Heart right ventricle (tissue), 16 donors: ENCODE data around the gene SMTN. TPM values are rescaled to one million over a fixed set of nuclear protein-coding genes. Genes with fewer than 3 reads are reported as not detected.

ENCODE experiments used
- ATAC-seq, 8 donors: fragments of 200-7000 bp; cut with Tn5 transposase; one replicate each; pipeline ENCODE4 v1.9.1; 2020; ENCODE audit warnings: mild to moderate bottlenecking in 8 of 8, moderate library complexity in 8 of 8, moderate number of reproducible peaks in 1 of 8
- DNase-seq, 2 donors: peaks; one replicate each; pipeline ENCODE4 v3.0.0-alpha.2; 2020
- H3K27ac ChIP-seq, 10 donors: fragments of 200-600 bp; sonication (generic) in 2 of 10; one replicate each; pipeline versions ENCODE4 v1.5.0 to v1.8.0; 2020 to 2022; ENCODE audit warnings: mild to moderate bottlenecking in 3 of 10
- H3K27me3 ChIP-seq, 7 donors: fragments of 200-600 bp; one replicate each; pipeline ENCODE4 v1.8.0; 2021 to 2022; ENCODE audit warnings: mild to moderate bottlenecking in 2 of 7
- H3K36me3 ChIP-seq, 9 donors: fragments of 200-600 bp; sonication (generic) in 1 of 9; one replicate each; pipeline versions ENCODE4 v1.5.0 to v1.8.0; 2020 to 2022; ENCODE audit warnings: mild to moderate bottlenecking in 2 of 9
- H3K4me1 ChIP-seq, 9 donors: fragments of 200-600 bp; sonication (generic) in 1 of 9; one replicate each; pipeline versions ENCODE4 v1.5.0 to v1.8.0; 2020 to 2022; ENCODE audit warnings: mild to moderate bottlenecking in 4 of 9
- H3K4me3 ChIP-seq, 10 donors: fragments of 200-600 bp; sonication (generic) in 2 of 10; one replicate each; pipeline versions ENCODE4 v1.5.0 to v1.8.0; 2020 to 2022; ENCODE audit warnings: mild to moderate bottlenecking in 7 of 10, moderate library complexity in 2 of 10
- H3K9me3 ChIP-seq, 11 donors: fragments of 200-600 bp in 10 of 11; sonication (generic) in 2 of 11; one replicate each; pipeline versions ENCODE4 v1.5.0 to v1.8.0; 2013 to 2022; ENCODE audit warnings: mild to moderate bottlenecking in 2 of 11, control low read depth in 1 of 11, moderate library complexity in 1 of 11
- whole genome bisulfite sequencing, 2 donors: extraction: QIAGEN DNeasy Blood & Tissue Kit; methylation state at CpG; one replicate each; pipeline ENCODE4 v1.1.7; 2013; ENCODE audit warnings: inconsistent platforms in 1 of 2; 5-methylcytosine and 5-hydroxymethylcytosine counted together
- intact Hi-C, 10 donors: fragments of 100-400 bp; cut with DNase I; formaldehyde crosslinking; loops; one replicate each; pipeline versions ENCODE4 v1.11.1 to v1.14.2; 2022
- polyA plus RNA-seq, 2 donors: library from polyadenylated mRNA; stranded (reverse); fragments of 200-250 nt; gene quantifications; one replicate each; pipeline ENCODE4 v1.2.3, GENCODE V29; 2013
- total RNA-seq, 10 donors: library from RNA; stranded (reverse); fragmentation: NEBNext Ultra II Directional in 3 of 10; extraction: Animal tissue kit (Norgen Biotek cat#: 25700) in 3 of 10; gene quantifications; one replicate each; pipeline versions ENCODE4 v1.2.1 to v1.2.4, GENCODE V29; 2021 to 2023
- TF ChIP-seq, protein P1 (sequence below), 9 donors: fragments of 200-600 bp; sonication (generic) in 2 of 9; IDR thresholded peaks; one replicate each; pipeline versions ENCODE4 v1.5.0 to v1.8.0; 2021 to 2022; ENCODE audit warnings: antibody characterized with exemption in 9 of 9, mild to moderate bottlenecking in 5 of 9, moderate library complexity in 1 of 9
- donor health status: Arrhythmogenic right ventricular cardiomyopathy.
- donor health status: ischemic (EF 13 %, LVEDD 7.1; RV severe dilation, severe dysfunction).
- donor health status: healthy with polysubstance abuse.
- donor health status: DM: no; HTN: yes; CAD: no.
- donor health status: DM: no; HTN: no; CAD: no.
- donor health status: ischemic (EF 25% LVEDD 6.9; RV normal size, moderate dysfunction).
- donor health status: ischemic (EF 25% LVEDD 5.7; RV mildly dilated, moderate dysfunction).
- donor health status: healthy.
- donor health status: DM: yes; HTN: yes; CAD: no.
- donor health status: Ischemic cardiomyopathy.
- donor health status: ischemic (EF 35%, LVEDD 5.7; RV mildly dilated, moderate dysfunction).
- donor health status: nonischemic (EF 11% LVEDD 7.7; RV severe dilation, severe dysfunction).
- donor health status: DM: yes; HTN: yes; CAD: no.
- donor health status: PGD.
- donor health status: ischemic (EF 29% LVEDD 5.4; RV normal size, mild dysfunction).
- donor health status: nonischemic (EF 23%, LVEDD 6.1; RV moderate dilation, normal function).

SMTN gene
- total and polyA plus RNA-seq, 12 donors, result 64.2 to 398 (median 204) TPM

- peaks cover 3 to 38% (median 20%) of the 10 kb centered on the region in 9 donors for H3K4me1 ChIP-seq
- TF ChIP-seq, protein P1, sequence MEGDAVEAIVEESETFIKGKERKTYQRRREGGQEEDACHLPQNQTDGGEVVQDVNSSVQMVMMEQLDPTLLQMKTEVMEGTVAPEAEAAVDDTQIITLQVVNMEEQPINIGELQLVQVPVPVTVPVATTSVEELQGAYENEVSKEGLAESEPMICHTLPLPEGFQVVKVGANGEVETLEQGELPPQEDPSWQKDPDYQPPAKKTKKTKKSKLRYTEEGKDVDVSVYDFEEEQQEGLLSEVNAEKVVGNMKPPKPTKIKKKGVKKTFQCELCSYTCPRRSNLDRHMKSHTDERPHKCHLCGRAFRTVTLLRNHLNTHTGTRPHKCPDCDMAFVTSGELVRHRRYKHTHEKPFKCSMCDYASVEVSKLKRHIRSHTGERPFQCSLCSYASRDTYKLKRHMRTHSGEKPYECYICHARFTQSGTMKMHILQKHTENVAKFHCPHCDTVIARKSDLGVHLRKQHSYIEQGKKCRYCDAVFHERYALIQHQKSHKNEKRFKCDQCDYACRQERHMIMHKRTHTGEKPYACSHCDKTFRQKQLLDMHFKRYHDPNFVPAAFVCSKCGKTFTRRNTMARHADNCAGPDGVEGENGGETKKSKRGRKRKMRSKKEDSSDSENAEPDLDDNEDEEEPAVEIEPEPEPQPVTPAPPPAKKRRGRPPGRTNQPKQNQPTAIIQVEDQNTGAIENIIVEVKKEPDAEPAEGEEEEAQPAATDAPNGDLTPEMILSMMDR (IDR thresholded peaks at IDR 0.05), result no peak
- ATAC-seq, result no peak
- no peak for DNase-seq
- no peak overlapping the region for H3K27ac ChIP-seq
- no peak overlapping the region for H3K4me3 ChIP-seq
- H3K27me3 ChIP-seq, result no peaks in the 10 kb centered on the region
- no peaks in the 10 kb centered on the region for H3K9me3 ChIP-seq
- 70 to 72% methylated on average over 3 of the region's 3 CpGs for WGBS, 2 donors
- peaks cover 0 to 6% (median 0%) of the 10 kb centered on the region in 9 donors for H3K36me3 ChIP-seq
- intact Hi-C loops, result no loop called here
These were observed 43.2 kb downstream of the SMTN start for GRCh38 chr22:31124290-31124689.

DNA sequence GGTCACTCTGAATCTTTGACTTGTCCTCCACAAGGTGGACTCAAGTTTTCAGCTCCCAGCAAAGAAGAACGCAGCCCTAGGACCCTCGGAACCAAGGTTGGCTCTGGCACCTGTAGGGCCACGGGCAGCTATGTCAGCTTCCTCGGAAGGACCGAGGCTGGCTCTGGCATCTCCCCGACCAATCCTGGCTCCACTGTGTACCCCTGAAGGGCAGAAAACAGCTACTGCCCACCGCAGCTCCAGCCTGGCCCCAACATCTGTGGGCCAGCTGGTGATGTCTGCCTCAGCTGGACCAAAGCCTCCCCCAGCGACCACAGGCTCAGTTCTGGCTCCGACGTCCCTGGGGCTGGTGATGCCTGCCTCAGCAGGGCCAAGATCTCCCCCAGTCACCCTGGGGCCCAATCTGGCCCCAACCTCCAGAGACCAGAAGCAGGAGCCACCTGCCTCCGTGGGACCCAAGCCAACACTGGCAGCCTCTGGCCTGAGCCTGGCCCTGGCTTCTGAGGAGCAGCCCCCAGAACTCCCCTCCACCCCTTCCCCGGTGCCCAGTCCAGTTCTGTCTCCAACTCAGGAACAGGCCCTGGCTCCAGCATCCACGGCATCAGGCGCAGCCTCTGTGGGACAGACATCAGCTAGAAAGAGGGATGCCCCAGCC lies 43.8 kb downstream of the SMTN start:
- DNase-seq (no peak), ATAC-seq (no peak)
- no peak overlapping the region for H3K27ac ChIP-seq
- H3K9me3 ChIP-seq, result no peaks in the 10 kb centered on the region
- intact Hi-C loops, result no loop called here
- no peaks in the 10 kb centered on the region for H3K27me3 ChIP-seq
- 76 to 83% methylated on average over 14 of the region's 14 CpGs for WGBS, 2 donors
- TF ChIP-seq, protein P1 (IDR thresholded peaks at IDR 0.05), result no peak
- H3K4me1 ChIP-seq, result peaks cover 3 to 32% (median 16%) of the 10 kb centered on the region in 9 donors
- H3K4me3 ChIP-seq, result no peak overlapping the region
- H3K36me3 ChIP-seq, result peaks cover 0 to 11% (median 0%) of the 10 kb centered on the region in 9 donors

- Histone ChIP-seq H3K36me3 (peaks cover 0 to 17% (median 0%) of the 10 kb centered on the region in 9 donors), H3K4me1 (peaks cover 3 to 25% (median 13%) of the 10 kb centered on the region in 9 donors), H3K27ac (no peak overlapping the region), H3K27me3 (no peaks in the 10 kb centered on the region), H3K9me3 (no peaks in the 10 kb centered on the region), H3K4me3 (no peak overlapping the region)
- intact Hi-C loops, result no loop called here
- no peak for DNase-seq
- 80 to 83% methylated on average over 12 of the region's 12 CpGs for WGBS, 2 donors
- TF ChIP-seq, protein P1 (IDR thresholded peaks at IDR 0.05), result no peak
- ATAC-seq, result no peak
These were observed 44.5 kb downstream of the SMTN start for GRCh38 chr22:31125521-31126117.

DNA sequence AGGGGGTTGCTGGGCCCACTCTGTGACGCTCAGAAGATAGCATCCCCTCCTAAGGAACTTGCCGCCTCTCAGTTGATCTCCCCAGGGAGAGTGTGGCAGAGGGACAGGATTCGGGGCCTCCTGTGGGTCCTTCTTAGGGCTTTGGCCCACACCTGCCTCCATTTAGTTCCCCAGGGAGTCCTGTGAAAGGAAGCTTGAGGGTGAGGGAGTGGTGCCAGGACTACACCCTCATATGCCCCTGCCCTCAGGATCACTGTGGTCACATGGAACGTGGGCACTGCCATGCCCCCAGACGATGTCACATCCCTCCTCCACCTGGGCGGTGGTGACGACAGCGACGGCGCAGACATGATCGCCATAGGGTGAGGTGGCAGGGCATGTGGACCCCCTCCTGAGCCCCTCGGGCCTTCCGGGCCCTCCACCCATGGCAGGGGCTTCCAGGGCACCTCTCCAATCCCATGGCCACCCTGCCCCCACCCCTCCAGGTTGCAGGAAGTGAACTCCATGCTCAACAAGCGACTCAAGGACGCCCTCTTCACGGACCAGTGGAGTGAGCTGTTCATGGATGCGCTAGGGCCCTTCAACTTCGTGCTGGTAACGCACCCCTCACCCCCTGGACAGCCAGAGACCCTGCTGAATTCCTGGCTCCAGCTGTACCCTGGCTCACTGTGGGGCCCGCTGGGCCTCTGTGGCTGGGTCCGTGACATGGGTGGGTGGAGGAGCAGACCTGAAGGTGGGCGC lies 45.2 kb downstream of the SMTN start:
- H3K9me3 ChIP-seq, result no peaks in the 10 kb centered on the region
- WGBS, 2 donors, result 90 to 91% methylated on average over 22 of the region's 22 CpGs
- ATAC-seq (no peak), DNase-seq (no peak)
- intact Hi-C loops, result no loop called here
- H3K36me3 ChIP-seq, result peaks cover 0 to 20% (median 0%) of the 10 kb centered on the region in 9 donors
- no peak overlapping the region for H3K27ac ChIP-seq
- H3K4me1 ChIP-seq, result peaks cover 3 to 25% (median 17%) of the 10 kb centered on the region in 9 donors
- TF ChIP-seq, protein P1 (IDR thresholded peaks at IDR 0.05), result no peak
- no peaks in the 10 kb centered on the region for H3K27me3 ChIP-seq
- H3K4me3 ChIP-seq, result no peak overlapping the region
